Anterior cingulate cortex (tissue), 58 donors: ENCODE data around the gene RYR1.
A peak's percentile ranks its signal among the peaks of the same experiment; 100 is the strongest.

Source experiments
- DNase-seq, 58 donors: peaks; one replicate each; lab custom pipeline; 2025; lab: John Stamatoyannopoulos, UW

Gene RYR1

DNA sequence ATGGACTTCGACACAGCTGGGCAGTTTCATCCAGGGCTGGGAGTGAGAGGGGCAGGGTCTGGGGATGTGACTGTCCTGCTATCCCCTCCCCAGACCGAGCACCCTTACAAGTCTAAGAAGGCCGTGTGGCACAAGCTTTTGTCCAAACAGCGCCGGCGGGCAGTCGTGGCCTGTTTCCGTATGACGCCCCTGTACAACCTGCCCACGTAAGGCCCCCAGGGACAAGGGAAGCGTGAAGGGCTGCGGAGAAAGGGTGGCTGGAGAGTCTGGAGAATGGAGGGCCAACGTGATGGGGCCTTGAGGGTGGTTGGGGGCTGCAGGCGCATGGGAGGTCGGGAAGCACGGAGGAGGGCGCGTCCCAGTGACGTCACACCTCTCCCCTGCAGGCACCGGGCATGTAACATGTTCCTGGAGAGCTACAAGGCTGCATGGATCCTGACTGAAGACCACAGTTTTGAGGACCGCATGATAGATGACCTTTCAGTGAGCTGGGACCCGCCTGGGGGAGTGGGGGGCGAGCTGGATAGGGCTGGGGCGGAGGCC lies 94.8 kb downstream of the RYR1 start:
- DNase-seq = no peak

DNA sequence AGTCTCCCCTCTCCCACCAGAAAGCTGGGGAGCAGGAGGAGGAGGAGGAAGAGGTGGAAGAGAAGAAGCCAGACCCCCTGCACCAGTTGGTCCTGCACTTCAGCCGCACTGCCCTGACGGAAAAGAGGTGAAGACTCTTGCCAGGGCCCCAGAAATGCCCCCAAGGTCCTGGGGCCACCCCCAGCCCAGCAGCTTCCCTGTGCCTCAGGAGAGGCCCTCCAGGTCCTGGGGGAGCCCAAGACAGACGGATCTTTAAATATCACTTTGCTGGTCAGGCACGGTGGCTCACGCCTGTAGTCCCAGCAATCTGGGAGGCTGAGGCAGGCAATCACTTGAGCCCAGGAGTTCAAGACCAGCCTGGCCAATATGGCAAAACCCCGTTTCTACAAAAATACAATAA lies 95.4 kb downstream of the RYR1 start:
- DNase-seq = no peak

DNA sequence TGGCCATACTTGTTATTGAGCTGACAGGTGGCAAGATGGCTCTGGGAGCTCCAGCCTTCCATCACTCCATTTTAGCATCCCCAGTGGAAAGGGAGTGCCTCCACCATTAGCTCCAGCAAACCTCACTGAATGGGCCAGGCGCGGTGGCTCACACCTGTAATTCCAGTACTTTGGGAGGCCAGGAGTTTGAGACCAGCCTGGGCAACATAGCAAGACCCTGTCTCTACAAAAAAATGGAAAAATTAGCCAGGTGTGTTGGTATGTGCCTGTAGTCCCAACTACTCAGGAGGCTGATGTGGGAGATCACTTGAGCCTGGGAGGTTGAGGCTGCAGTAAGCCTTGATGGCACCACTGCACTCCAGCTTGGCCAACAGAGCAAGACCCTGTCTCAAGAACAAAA lies 98.0 kb downstream of the RYR1 start:
- DNase-seq = no peak

DNA sequence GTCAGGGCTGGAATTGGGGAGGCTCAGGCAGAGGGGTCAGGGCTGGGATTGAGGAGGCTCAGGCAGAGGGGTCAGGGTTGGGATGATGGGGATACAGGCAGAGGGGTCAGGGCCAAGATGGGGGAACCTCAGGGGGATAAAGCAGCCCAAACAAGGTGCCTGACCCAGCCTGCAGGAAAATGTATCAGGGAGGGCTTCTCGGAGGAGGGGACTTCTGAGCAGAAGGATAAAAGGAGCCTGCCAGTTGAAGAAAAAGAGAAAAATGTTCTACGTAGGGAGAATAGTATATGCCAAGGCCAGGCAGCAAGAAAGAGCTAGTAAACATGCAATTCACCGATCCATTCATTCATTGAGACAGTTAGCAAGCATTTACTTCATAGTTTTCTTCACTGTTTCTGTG lies 99.4 kb downstream of the RYR1 start:
- DNase-seq = no peak

DNA sequence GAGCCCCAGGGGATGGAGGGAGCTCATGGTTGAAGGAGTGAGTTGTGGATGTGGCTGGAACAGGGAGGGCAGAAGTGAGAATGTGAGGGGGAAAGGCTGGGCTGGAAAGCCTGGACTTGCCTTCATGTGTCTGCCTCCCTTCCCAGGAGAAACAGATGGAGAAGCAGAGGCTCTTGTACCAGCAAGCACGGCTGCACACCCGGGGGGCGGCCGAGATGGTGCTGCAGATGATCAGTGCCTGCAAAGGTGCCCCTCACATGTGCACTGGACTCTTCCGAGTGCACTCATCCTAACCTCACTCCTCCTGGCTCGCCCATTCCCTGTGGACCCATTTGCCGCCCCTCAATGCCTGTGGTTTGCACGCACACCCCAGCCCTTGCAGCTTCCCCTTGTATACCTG lies 101.1 kb downstream of the RYR1 start:
- DNase-seq = no peak

DNA sequence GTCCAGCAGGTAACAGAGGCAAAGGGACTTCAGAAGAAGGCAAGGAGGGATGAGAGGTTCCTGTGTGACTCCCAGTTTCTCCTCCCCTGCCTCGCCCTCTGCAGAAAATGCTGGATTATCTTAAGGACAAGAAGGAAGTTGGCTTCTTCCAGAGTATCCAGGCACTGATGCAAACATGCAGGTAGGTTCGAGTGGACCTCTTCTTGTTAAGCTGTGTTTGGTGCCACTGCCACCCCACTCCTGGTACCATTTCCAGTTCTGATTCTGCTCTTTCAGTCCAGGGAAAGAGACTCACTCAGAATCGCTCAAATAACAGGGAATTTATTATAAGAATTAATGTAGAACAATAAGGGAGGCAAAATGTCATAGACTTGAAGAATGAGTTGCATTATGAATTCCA lies 101.7 kb downstream of the RYR1 start:
- no peak for DNase-seq

DNA sequence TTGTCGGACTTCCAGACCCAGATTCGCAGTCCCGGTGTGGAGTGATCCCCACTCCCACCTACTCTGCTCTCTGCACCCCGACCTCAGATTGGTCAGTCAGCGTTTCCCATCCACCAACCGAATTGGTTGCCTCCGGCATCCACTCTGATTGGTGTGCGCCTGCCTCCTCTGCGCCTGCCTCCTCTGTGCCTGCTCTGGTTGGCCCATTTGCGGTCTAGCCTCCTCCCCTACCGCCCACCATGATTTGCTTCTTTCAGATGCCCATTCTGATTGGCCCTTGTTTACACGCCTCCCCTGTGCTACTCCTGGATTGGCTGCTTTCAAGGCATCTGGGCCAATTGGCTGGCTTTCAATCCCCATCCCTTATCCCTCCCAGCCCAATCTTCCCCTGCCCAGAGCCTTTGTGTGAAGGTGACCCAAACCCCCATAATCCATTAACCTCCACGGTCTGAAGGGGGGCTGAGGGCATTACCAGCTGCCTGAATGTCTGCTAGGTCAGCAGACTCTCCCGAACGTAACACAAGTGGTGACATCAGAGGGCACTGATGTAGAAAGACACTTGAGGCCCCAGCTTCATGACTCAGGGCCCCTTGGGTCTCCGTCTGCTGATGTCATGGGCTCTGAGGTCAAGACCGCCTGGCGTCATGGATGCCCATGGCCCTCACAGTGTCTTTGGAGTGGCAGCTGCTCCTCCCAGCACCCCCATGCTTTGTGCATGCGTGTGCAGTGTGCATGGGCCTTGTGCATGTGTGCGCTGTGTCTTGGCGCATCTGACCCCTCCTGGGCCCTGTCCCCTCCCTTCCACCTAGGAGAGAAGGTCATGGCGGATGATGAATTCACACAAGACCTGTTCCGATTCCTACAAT lies 103.8 kb downstream of the RYR1 start:
- peak in 4 of 58 donors; percentile 4 to 29 (median 12) for DNase-seq

DNA sequence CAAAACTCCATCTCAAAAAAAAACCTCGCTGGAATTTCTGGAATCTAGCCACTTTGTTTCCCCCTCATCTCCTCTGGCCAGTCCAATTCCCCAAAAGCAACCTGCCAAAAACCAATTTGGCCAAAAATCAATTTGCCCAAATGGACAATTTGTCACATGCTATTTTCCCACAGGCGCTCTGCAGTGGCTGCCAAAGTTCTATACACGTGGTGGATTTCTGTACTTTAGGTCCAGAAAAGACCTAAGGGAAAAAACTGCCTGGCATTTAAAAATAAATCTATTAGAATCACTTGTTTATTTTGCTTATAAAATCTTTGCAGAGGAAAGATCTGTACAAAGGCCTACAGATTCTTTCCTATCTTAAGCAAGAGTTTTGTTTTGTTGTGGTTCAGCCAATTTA lies 104.9 kb downstream of the RYR1 start:
- DNase-seq = peak in 34 of 58 donors; percentile 5 to 85 (median 34)

DNA sequence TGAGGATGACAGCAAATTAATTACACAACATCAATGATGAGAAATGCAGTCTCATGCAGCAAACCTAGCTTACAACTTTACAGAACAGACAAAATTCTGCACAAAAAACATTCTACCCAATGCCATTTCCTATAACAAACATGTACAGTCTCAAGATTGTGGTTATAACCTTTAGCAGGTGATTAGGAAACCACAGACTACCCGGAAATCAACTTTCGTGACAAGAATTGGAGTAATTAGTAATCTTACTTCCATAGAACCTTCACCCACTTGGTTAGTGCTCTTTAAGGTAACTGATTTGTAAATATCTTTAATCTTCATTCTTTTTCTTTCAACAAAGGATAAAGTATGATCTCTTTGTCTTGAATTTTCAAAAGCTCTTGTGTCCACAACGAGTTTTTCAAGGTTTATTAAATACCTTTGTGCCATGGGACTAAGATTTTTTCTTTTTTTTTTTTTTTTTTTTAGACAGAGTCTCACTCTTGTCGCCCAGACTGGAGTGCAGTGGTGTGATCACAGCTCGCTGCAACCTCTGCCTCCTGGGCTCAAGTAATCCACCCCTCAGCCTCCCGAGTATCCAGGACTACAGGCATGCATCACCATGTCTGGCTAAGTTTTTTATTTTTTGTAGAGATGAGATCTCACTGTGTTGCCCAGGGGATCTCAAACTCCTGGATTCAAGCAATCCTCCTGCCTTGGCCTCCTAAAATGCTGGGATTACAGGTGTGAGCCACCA lies 105.5 kb downstream of the RYR1 start:
- DNase-seq = no peak

DNA sequence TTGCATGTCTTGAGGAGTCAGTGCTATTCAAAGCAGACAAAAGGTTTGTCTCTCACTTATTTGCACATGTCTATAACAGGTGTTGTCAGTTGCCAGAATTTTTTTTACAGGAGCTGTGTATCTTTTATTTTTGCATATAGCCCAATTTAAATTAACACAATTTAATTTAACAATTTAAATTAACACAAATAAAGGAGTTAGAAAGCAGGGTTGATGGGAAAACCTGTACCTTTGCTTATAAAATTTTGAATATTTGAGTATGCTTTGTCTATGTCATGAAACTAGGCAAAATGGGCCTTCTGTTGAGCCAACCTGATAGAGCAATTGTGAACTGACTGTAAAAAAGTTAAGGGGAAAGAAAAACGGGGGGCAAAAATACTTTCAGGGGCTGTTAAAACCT lies 106.3 kb downstream of the RYR1 start:
- DNase-seq = no peak

DNA sequence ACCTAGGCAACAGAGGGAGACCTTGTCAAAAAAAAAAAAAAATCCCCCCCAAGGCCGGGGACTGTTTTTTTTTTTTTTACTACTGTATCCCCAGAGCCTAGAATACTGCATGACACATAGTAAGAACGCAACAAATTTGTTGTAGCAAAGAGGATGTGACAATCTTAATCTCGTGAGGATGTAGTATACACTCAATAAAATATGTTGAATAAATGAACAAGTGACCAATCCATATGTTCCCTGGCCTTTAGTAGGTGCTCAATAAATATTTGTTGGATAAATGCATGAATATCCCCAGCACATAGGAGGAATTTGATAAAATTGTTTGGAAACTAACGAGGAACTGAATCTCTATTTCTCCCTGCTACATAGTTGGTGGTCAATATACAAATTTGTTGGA lies 108.5 kb downstream of the RYR1 start:
- DNase-seq = no peak

DNA sequence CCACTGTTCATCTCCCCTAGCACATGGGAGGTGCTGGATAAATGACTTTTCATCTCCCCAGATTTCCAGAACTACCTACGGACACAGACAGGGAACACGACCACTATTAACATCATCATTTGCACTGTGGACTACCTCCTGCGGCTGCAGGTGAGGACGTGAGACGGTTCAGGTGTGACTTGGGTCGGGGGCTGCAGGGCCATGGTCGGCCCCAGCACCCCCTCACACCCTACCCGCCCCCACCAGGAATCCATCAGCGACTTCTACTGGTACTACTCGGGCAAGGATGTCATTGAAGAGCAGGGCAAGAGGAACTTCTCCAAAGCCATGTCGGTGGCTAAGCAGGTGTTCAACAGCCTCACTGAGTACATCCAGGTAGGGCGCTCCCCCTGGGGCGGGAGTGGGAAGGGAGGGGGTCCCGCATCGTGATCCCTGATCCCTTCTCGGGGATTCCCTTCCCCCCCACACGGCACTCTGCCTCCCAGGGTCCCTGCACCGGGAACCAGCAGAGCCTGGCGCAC lies 109.9 kb downstream of the RYR1 start:
- DNase-seq = no peak

DNA sequence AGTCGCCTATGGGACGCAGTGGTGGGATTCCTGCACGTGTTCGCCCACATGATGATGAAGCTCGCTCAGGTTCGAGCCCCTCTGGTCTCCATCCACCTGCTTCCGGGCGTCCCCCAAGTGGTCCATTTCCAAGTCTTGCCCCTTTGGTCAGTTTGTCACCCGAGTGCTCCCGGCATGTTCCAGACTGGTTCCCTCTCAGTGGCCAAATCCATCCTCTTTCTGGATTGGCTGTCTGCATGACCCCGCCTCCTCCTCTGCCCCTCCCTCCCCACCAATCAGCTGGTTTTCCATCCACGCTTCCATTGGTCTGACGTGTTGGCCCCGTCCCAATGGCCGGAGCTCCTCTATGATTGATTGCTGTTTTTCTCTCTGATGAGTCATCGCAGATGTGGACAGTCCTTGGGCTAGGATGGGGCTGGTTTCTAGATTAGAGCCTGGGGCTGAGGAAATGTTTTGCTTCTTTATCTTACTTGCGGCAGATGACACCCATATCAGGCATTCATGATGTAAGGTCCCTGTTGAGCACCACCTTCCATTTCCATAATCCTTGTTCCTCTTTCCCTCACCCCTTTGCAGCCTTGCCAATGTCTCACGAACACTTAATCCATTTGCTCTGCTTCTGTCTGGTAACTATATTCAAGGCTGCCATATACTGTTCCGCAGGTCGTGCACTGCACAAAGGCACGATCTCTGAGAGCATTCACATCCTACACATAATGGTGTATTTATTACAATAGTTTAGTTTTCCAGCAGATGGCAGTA lies 110.5 kb downstream of the RYR1 start:
- peak in 57 of 58 donors; percentile 2 to 88 (median 68) for DNase-seq

DNA sequence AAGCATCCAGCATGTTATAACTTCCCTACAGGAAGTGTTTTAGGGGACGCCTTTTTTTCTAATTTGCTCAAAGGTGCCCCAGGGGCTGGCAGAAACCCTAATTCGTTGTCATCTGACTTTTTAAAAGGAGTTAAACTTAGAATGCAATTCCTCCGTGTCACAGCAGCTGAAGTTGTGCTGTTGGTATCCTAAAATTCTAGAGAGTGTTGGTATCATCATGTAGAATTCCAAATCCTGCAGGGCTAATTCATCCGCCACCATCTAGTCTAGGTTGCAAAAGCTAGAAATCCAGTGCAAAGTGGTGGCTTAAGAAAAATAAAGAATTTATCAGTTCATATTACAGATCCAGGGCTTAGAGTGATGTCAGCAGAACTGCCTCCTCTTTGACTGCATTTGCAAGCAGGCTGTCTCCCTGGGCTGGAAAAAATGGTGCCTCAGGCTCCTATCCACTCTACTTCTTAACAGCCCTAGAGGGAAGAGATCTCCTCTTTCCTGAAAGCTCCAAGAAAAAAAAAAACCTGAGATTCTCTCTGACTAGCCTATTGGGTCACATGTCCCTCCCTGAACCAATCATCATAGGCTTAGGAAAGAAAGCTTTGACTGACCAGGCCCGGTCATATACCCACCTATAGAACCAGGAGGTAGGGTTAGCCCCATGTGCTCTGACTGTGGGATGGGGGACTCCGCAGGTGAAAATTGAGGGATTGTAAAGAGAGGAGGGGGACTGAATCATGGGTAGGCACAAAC lies 111.3 kb downstream of the RYR1 start:
- peak in 5 of 58 donors; percentile 8 to 40 (median 36) for DNase-seq

DNA sequence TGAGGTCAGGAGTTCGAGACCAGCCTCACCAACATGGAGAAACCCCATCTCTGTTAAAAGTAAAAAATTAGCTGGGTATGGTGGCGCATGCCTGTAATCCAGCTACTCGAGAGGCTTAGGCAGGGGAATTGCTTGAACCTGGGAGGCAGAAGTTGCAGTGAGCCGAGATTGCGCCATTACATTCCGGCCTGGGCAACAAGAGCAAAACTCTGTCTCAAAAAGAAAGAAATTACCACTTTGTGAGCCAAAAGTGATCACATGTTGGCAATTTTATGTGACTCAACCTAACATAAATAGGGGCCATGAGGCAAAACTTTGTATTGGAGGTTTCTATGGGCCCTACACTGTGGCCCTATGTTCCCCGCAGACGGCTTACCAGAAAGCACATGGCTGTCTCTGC lies 112.1 kb downstream of the RYR1 start:
- DNase-seq = no peak

DNA sequence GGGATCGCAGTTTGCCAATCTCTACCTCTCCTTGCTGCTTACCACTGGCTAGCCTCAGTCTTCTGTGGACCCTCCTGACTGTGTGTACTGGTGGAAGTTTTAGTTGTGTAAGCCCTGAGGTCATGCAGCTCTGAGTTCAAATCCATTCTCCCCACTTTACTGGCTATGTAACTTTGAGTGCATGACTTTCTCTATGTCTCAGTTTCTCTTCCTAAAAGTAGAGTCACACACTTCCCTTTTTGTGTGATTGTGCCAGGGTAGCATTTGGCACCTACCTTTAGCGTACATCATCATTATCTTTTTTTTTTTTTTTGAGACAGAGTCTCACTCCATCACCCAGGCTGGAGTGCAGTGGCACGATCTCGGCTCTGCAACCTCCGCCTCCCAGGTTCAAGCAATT lies 113.9 kb downstream of the RYR1 start:
- DNase-seq = no peak

DNA sequence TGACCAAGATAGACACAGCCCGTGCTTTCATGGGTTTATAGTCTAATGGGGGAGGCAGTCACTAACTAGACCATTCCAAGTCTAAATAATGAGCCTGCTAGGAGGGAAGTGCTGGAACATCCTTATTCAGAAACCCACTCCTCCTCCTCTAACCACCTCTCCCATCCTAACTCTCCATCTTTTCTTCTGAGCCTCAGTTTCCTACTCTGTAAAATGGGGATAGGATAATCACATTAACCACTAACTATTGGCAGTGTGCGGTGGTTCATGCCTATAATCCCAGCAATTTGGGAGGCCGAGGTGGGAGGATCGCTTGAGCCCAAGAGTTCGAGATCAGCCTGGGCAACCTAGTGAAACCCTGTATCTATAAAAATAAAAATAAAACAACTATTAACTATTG lies 115.6 kb downstream of the RYR1 start:
- no peak for DNase-seq

DNA sequence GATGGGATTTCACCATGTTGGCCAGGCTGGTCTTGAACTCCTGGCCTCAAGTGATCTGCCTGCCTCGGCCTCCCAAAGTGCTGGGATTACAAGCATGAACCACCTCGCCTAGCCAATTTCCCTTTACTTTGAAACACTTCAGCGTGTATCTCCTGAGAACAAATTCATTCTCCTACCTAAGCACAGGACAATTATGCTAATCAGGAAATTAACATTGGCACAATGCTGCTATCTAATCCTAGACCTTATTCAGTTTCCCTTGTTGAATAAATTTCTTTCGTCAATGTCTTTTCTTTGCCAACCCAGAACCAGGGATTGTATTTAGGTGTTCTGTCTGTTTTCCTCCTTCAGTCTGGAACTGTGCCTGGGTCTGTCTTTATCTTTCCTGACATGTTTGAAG lies 116.5 kb downstream of the RYR1 start:
- DNase-seq = no peak

DNA sequence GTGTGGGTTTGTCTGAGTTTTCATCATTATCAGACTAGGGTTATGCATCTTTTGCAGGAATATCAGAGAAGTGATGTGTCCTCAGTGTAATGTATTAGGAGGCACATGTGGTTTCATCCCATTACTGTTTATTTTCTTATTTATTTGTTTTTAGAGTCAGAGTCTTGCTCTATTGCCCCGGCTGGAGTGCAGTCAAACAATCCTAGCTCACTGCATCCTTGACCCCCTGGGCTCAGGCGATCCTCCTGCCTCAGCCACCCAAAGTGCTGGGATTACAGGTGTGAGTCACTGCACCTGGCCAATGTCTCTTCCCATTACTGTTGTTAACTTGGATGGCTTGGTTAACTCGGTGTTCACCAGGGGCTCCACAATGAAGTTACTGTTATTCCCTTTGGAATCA lies 116.9 kb downstream of the RYR1 start:
- DNase-seq = no peak

DNA sequence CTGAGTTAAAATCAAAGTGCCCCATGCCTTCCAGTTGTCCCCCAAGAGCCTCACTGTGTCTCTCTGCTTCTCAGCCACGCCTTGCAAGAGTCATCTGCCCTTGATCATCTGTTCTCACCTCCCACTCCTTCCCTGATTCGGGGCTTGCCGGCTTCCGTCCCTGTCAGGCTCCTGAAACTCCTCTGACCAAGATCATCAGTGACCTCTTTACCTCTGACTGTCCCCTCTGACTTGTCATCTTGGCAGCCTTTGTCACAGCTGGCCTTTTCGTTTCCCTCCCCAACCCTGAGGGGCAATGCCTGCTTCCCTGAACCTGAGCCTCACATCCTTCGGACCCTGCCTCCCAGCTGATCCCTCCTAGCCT lies 117.9 kb downstream of the RYR1 start:
- no peak for DNase-seq
